Tibial nerve (tissue), 4 donors: ENCODE data around the gene SCML2. TPM values are rescaled to one million over a fixed set of nuclear protein-coding genes. Genes with fewer than 3 reads are reported as not detected.
A peak's percentile ranks its signal among the peaks of the same experiment; 100 is the strongest.

ENCODE experiments used
- DNase-seq, 2 donors: peaks; one replicate each; pipeline ENCODE4 v3.0.0-alpha.2; 2019; ENCODE audit warnings: low spot score in 2 of 2
- H3K27ac ChIP-seq, 4 donors: fragments of 200-600 bp; sonication (generic) in 3 of 4; one replicate each; pipeline ENCODE4 v1.5.1; 2017 to 2019; ENCODE audit warnings: mild to moderate bottlenecking in 1 of 4
- H3K27me3 ChIP-seq, 2 donors: fragments of 200-600 bp; sonication (generic) in 1 of 2; one replicate each; pipeline versions ENCODE4 v1.5.1 to v1.6.0; 2017 to 2019
- H3K36me3 ChIP-seq, 3 donors: fragments of 200-600 bp; sonication (generic); one replicate each; pipeline ENCODE4 v1.5.1; 2018 to 2019
- H3K4me1 ChIP-seq, 4 donors: fragments of 200-600 bp; sonication (generic) in 3 of 4; one replicate each; pipeline ENCODE4 v1.5.1; 2017 to 2019
- H3K4me3 ChIP-seq, 4 donors: fragments of 200-600 bp; sonication (generic) in 3 of 4; one replicate each; pipeline ENCODE4 v1.5.1; 2017 to 2019; ENCODE audit warnings: mild to moderate bottlenecking in 1 of 4, moderate library complexity in 1 of 4
- H3K9me3 ChIP-seq, 4 donors: fragments of 200-600 bp; sonication (generic) in 3 of 4; one replicate each; pipeline ENCODE4 v1.5.1; 2017 to 2019
- EP300 ChIP-seq, 2 donors: sonication (generic); formaldehyde crosslinking; IDR thresholded peaks; one replicate each; pipeline ENCODE4 v1.6.1; 2017; ENCODE audit warnings: antibody characterized with exemption in 2 of 2, mild to moderate bottlenecking in 1 of 2
- POLR2A ChIP-seq, 2 donors: fragments of 450-650 bp; IDR thresholded peaks; one replicate each; pipeline ENCODE4 v1.6.1; 2017; ENCODE audit warnings: antibody characterized with exemption in 2 of 2, mild to moderate bottlenecking in 2 of 2, moderate library complexity in 2 of 2
- WGBS, 2 donors: methylation state at CpG; one replicate each; pipeline ENCODE4 v1.1.5; 2018; 5-methylcytosine and 5-hydroxymethylcytosine counted together
- total RNA-seq, 4 donors: library from RNA; depleted of rRNA; stranded (reverse); fragments of >200 nt; gene quantifications; one replicate each; pipeline ENCODE4 v1.1.0, GENCODE V29; 2016
- TF ChIP-seq, protein P1 (sequence below), 5 experiments: fragments of 200-600 bp in 3 of 5; fragments of 450-650 bp in 2 of 5; sonication (generic) in 3 of 5; IDR thresholded peaks; one replicate each; pipeline ENCODE4 v1.5.1; 2016 to 2019; ENCODE audit warnings: antibody characterized with exemption in 5 of 5, mild to moderate bottlenecking in 3 of 5, moderate library complexity in 2 of 5

The SCML2 gene
- 1 to 10 TPM in 1 of 4 donors, under 1 TPM in 3; 0.59 to 1.5 (median 0.64) TPM for total RNA-seq

DNA sequence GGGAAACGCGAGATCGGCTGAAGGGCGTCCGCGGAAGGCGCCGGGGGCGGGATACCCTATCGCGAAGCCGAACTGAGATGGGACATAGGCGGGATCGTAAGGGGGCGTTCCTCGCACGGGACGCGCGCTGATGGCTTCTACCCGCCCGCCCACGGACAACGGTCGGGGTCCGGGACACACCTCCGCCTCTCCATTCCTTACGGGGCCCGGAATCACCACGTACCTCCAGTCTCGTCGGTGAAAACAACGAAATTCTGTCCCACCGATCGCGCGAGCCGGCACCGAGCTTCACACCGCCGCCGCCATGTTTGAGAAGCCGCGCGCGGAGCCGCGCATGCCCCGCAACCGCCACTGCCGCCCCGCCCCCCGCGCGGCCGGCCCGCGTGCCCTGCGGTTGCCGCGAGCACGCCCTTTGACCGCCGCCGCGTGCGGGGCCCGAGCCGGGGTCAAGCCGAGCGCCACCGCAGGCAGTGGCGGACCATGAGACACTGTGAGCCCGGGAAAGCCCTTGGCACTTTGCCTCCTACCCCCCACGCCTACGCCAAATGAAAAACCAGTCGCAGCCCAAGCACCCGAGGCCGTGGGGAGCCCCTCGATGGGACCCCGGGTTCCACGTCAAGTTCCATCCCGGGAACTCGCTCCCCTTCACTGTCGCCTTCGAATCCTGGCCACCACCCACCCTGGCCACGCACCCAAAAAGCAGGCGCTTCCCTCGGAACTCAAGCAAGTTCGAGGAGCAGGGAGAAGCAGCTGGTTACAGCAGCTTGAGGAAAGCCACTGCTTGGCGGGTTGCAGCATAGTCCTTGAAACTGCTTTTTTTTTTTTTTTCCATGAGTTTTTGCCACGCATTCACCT lies at the start of gene SCML2:
SCML2 (minus strand) TSS at position 320 of the 855 bp plus-strand sequence. CDS start 20,617 bp downstream, outside the sequence.
- Histone ChIP-seq H3K36me3 (no peaks in the 10 kb centered on the region), H3K27ac (peak within 1 kb of the TSS in 1 of 4 donors; percentile 24)
- TF ChIP-seq POLR2A (IDR thresholded peaks at IDR 0.05), result no peak
- no peak for TF ChIP-seq EP300 (IDR thresholded peaks at IDR 0.05)
- TF ChIP-seq, protein P1, sequence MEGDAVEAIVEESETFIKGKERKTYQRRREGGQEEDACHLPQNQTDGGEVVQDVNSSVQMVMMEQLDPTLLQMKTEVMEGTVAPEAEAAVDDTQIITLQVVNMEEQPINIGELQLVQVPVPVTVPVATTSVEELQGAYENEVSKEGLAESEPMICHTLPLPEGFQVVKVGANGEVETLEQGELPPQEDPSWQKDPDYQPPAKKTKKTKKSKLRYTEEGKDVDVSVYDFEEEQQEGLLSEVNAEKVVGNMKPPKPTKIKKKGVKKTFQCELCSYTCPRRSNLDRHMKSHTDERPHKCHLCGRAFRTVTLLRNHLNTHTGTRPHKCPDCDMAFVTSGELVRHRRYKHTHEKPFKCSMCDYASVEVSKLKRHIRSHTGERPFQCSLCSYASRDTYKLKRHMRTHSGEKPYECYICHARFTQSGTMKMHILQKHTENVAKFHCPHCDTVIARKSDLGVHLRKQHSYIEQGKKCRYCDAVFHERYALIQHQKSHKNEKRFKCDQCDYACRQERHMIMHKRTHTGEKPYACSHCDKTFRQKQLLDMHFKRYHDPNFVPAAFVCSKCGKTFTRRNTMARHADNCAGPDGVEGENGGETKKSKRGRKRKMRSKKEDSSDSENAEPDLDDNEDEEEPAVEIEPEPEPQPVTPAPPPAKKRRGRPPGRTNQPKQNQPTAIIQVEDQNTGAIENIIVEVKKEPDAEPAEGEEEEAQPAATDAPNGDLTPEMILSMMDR (IDR thresholded peaks at IDR 0.05), result no peak

DNA sequence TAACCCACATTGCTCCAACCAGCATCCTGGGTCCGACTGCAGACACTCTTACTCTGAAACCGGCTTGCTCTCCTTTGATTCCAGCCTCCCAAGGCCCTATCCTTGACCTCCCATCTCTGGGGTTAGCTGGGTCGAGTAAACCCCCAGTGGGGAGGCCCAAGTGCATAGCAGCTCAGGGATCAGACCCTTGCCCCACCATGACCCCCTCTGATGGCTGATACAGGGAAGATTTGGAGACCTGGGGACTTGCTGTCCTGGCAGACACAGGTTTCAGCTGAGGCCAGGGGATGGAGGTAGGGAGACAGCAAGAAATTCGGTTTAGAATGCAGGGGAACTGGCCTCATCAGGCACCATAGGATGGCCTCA lies 47.3 kb upstream of the SCML2 start:
- Histone ChIP-seq H3K36me3 (no peaks in the 10 kb centered on the region), H3K9me3 (no peaks in the 10 kb centered on the region), H3K27me3 (no peaks in the 10 kb centered on the region), H3K4me1 (no peaks in the 10 kb centered on the region), H3K4me3 (no peak overlapping the region), H3K27ac (no peak overlapping the region)
- no peak for TF ChIP-seq EP300 (IDR thresholded peaks at IDR 0.05)
- TF ChIP-seq, protein P1 (IDR thresholded peaks at IDR 0.05), result no peak
- no peak for TF ChIP-seq POLR2A (IDR thresholded peaks at IDR 0.05)
- WGBS, 2 donors, result 60% methylated on average over 4 of the region's 4 CpGs
- DNase-seq, result no peak

More for the DNA sequence above, at the start of gene SCML2:
- no peaks in the 10 kb centered on the region for H3K9me3 ChIP-seq
- peaks cover 0 to 8% of the 10 kb centered on the region in 2 donors for H3K27me3 ChIP-seq
- DNase-seq, result peak in 1 of 2 donors; percentile 4
- peaks cover 0 to 4% (median 0%) of the 10 kb centered on the region in 4 donors for H3K4me1 ChIP-seq
- 0 to 42% methylated on average over 4 to 90 of the region's 92 CpGs for WGBS, 2 donors
- H3K4me3 ChIP-seq, result peak within 1 kb of the TSS; percentile 32 to 63 (median 44)

DNA sequence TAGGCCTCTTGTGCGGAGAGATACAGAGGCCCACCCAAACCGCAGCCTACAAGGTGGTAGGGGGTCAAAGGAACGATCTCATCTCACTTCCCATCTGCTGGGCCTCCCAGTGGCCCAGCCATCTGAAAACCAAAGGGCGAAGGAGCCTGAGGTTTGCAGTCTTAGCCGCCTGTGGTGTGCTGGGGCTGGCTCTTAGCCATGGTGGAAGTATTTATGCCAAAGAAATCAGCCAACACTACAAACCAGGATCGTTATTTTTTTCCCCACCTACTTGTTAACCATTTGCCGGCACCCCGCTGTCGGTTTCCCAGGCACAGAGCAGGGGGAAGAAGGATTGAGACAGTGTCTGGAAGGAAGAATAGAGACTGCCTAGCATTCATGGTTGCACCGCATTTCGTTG lies 40.0 kb upstream of the SCML2 start:
- no peak overlapping the region for H3K4me3 ChIP-seq
- 38 to 63% methylated on average over 10 to 11 of the region's 11 CpGs for WGBS, 2 donors
- TF ChIP-seq POLR2A (IDR thresholded peaks at IDR 0.05) (no peak), EP300 (IDR thresholded peaks at IDR 0.05) (no peak)
- TF ChIP-seq, protein P1 (IDR thresholded peaks at IDR 0.05), result no peak

DNA sequence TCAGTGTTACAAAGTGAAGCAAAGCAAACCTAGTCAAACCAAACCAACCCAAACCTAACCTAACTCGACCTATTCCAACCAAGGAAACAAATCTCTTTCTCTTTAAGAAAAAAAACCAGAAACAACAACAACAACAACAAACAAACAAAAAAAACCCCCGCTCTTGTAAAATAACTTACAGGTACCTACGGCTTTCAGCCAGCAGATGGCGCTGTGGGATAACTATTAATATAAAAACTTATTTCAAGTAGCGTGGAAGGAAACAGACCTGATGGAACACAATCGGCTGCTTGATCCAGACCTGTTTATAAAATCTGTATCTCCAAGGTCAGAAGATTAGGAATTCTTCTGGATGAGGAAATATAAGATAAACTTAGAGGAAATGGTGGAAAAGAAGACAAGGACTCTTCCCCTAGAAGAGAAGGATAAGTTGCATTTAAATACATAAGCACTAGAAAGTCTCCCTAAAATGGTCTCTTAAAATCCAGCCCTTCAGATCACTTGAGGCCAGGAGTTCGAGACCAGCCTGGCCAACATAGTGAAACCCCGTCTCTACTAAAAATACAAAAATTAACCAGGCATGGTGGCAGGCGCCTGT lies 36.6 kb upstream of the SCML2 start:
- peak; percentile 59 to 87 for DNase-seq
- H3K27ac ChIP-seq, result no peak overlapping the region
- H3K4me1 ChIP-seq, result no peaks in the 10 kb centered on the region
- H3K36me3 ChIP-seq, result no peaks in the 10 kb centered on the region
- H3K4me3 ChIP-seq, result no peak overlapping the region
- 23 to 34% methylated on average over 9 of the region's 9 CpGs for WGBS, 2 donors
- TF ChIP-seq EP300 (IDR thresholded peaks at IDR 0.05) (no peak), POLR2A (IDR thresholded peaks at IDR 0.05) (no peak)
- TF ChIP-seq, protein P1 (IDR thresholded peaks at IDR 0.05), result peak; percentile 46 to 77 (median 68)
- no peaks in the 10 kb centered on the region for H3K27me3 ChIP-seq
- no peaks in the 10 kb centered on the region for H3K9me3 ChIP-seq

More for the DNA sequence above, 40.0 kb upstream of the SCML2 start:
- no peaks in the 10 kb centered on the region for H3K36me3 ChIP-seq
- DNase-seq, result no peak
- no peak overlapping the region for H3K27ac ChIP-seq
- no peaks in the 10 kb centered on the region for H3K9me3 ChIP-seq
- H3K4me1 ChIP-seq, result no peaks in the 10 kb centered on the region
- H3K27me3 ChIP-seq, result no peaks in the 10 kb centered on the region

DNA sequence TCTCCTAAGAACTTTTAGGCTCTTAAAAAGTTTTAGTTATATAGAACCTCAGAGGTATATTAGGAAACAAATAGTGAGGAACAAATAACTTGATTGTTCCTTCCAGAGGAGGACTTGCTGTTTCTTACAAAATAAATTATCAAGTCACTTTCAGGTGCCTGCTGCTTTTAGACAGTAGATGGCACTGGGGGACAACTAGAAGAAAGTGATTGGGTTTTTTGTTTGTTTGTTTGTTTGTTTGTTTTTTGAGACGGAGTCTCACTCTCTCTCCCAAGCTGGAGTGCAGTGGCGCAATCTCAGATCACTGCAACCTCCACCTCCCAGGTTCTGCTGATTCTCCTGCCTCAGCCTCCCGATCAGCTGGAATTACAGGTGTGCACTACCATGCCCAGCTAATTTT lies 35.5 kb upstream of the SCML2 start:
- H3K36me3 ChIP-seq, result no peaks in the 10 kb centered on the region
- WGBS, 2 donors, result 67 to 73% methylated on average over 3 of the region's 3 CpGs
- no peak overlapping the region for H3K27ac ChIP-seq
- TF ChIP-seq EP300 (IDR thresholded peaks at IDR 0.05) (no peak), POLR2A (IDR thresholded peaks at IDR 0.05) (no peak)
- TF ChIP-seq, protein P1 (IDR thresholded peaks at IDR 0.05), result no peak
- no peaks in the 10 kb centered on the region for H3K9me3 ChIP-seq
- H3K4me1 ChIP-seq, result no peaks in the 10 kb centered on the region
- no peaks in the 10 kb centered on the region for H3K27me3 ChIP-seq
- DNase-seq, result no peak
- H3K4me3 ChIP-seq, result no peak overlapping the region
